ENCODE results near the gene SLC35G1.

SLC35G1 gene

DNA sequence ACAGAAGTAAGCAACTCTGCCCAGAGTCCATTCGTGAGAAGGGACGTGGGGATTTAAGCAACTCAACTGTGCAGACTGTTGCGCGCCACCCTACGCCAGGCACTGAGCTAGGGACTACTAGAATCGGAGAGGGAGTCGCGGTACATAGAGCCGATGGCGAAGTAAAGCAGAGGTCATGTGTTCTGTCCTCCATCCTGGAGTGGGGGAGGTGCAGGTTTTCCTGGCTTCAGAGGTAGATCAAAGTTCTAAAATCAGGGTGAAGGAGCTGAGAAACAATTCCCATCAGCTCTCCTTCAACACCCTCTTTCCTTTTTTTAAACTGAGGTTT is 23.2 kb downstream of the SLC35G1 start:
- TF ChIP-seq, protein P1, sequence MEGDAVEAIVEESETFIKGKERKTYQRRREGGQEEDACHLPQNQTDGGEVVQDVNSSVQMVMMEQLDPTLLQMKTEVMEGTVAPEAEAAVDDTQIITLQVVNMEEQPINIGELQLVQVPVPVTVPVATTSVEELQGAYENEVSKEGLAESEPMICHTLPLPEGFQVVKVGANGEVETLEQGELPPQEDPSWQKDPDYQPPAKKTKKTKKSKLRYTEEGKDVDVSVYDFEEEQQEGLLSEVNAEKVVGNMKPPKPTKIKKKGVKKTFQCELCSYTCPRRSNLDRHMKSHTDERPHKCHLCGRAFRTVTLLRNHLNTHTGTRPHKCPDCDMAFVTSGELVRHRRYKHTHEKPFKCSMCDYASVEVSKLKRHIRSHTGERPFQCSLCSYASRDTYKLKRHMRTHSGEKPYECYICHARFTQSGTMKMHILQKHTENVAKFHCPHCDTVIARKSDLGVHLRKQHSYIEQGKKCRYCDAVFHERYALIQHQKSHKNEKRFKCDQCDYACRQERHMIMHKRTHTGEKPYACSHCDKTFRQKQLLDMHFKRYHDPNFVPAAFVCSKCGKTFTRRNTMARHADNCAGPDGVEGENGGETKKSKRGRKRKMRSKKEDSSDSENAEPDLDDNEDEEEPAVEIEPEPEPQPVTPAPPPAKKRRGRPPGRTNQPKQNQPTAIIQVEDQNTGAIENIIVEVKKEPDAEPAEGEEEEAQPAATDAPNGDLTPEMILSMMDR (IDR thresholded peaks at IDR 0.05; ENCODE audit: low read depth, low read length, missing control alignments), result no peak
- H3K4me3 ChIP-seq (ENCODE audit: low read depth, low read length), result no peak overlapping the region
- DNase-seq (ENCODE audit: low read depth), result no peak

DNA sequence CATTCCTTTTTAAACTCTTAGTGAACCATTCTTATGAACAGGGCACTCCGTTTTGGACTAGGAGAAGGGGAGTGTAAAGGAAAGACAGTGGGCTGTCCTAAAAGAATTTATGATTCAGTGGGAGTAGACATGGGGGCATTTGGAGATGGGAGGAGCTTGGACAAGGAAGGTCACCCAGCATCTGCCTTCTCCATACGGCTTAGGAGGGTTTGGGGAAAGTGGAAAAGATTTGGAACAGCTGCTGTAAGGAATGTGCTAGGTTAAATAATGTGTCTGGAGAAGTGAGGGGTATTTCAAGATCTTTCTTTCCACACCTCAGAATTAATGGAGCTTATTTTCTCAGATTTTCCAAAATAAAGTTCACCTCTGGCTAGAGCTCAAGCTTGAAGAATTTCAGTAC is 24.0 kb downstream of the SLC35G1 start:
- no peak for DNase-seq (ENCODE audit: low read depth)
- H3K4me3 ChIP-seq (ENCODE audit: low read depth, low read length), result no peak overlapping the region
- TF ChIP-seq, protein P1 (IDR thresholded peaks at IDR 0.05; ENCODE audit: low read depth, low read length, missing control alignments), result no peak

DNA sequence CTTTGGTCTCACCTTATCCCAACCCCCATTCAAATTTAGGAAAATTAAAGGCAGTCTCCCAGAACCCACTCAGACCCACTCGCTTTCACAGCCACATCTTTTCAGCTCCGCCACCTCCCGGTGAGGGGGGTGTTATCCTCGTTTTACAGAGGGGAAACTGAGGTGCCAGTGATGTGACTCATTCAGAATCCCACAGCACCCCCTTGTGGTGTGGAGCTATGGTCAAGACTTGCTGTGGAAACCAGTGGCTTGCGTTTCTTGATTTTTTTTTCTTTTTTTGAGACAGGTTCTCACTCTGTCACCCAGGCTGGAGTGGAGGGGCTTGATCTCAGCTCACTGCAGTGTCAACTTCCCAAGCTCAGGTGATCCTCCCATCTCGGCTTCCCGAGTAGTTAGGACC is 27.6 kb downstream of the SLC35G1 start:
- TF ChIP-seq, protein P1 (IDR thresholded peaks at IDR 0.05; ENCODE audit: low read depth, low read length, missing control alignments), result peak; percentile 63
- DNase-seq (ENCODE audit: low read depth), result no peak
- no peak overlapping the region for H3K4me3 ChIP-seq (ENCODE audit: low read depth, low read length)

DNA sequence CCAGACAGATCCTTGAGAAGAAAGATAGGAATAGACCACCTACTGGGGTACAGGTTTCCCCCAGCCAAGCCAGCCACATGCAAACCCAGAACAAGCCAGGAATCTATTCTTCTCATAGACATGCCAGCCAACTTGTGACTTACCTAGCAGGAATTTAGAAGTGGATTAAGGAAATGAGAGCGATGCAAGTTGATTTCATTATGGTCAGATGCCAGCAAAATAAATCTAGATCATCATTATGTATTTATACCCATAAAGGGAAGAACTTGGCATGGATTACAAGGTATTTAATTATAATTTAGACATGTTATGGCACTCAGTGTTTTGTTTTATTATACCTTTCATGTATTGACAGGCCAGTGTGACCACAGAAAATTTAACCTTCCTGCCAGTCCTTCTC is 32.8 kb downstream of the SLC35G1 start:
- H3K4me3 ChIP-seq (ENCODE audit: low read depth, low read length), result no peak overlapping the region
- TF ChIP-seq, protein P1 (IDR thresholded peaks at IDR 0.05; ENCODE audit: low read depth, low read length, missing control alignments), result no peak
- no peak for DNase-seq (ENCODE audit: low read depth)

DNA sequence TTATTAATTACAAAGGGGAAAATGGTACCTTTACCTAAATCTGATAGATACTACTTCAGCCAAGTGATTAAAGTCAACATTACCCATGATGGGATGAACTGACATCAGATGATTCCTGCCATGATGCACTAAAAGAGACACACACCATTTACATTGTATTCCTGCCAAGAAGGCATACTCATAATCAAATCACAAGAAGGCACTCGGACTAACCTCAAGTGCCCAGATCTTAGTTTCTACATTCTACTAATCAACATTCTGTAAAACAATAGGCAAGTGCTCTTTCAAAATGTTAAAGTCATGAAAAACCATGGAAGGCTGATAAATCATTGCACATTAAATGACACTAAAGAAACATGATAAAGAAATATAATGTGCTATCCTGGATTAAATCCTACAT is 44.4 kb downstream of the SLC35G1 start:
- TF ChIP-seq, protein P1 (IDR thresholded peaks at IDR 0.05; ENCODE audit: low read depth, low read length, missing control alignments), result no peak
- no peak overlapping the region for H3K4me3 ChIP-seq (ENCODE audit: low read depth, low read length)
- DNase-seq (ENCODE audit: low read depth), result no peak

DNA sequence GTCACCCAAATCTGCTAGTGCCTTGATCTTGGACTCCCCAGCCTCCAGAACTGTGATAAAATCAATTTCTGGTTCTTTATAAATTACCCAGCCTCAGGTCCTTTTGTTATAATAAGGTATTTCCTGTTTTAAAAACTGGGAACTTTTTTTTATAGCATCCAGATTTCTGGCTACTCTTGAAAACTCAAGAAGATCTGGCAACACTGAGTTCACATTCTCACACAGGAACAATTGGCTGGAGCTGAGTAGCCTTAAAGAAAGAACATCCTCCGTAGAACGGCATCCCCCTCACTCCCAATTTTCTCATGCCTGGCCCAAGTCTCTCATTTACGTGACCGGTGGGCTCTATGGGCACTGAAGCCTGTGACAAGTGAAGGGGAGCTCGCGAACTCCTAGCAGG is 47.1 kb downstream of the SLC35G1 start:
- DNase-seq (ENCODE audit: low read depth), result no peak
- H3K4me3 ChIP-seq (ENCODE audit: low read depth, low read length), result no peak overlapping the region
- TF ChIP-seq, protein P1 (IDR thresholded peaks at IDR 0.05; ENCODE audit: low read depth, low read length, missing control alignments), result no peak

DNA sequence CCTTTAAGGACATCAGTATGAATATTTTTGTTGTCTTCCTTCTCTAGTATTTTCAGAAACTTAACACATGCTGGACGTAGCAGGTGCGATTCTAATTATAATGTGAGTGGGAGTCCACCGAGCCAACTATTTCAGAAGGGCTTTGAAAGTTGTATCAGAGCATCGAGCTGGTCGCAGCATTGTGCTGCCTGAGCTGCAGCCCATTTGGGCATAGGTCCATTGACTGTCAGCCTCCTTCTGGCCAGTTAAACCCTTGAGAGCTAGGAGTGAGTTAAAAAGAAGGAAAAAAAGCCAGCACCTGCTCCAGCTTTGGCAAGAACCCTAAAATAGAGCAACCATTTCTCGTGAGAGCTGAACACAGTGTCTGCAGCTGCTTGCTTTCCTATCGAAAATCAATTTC is 47.8 kb downstream of the SLC35G1 start:
- DNase-seq (ENCODE audit: low read depth), result no peak
- TF ChIP-seq, protein P1 (IDR thresholded peaks at IDR 0.05; ENCODE audit: low read depth, low read length, missing control alignments), result no peak
- no peak overlapping the region for H3K4me3 ChIP-seq (ENCODE audit: low read depth, low read length)

Data from GM12864 (cell line).